ENCODE measurements around the gene FAM222A.

FAM222A gene

GRCh38 chr12:109770861-109771670 is 57.4 kb downstream of the FAM222A start:
- Mint-ChIP-seq H3K27me3 (peaks cover 4% of the 10 kb centered on the region), H3K27ac (no peak overlapping the region), H3K9me3 (no peaks in the 10 kb centered on the region), H3K4me3 (no peak overlapping the region), H3K36me3 (ENCODE audit: low read depth) (no peaks in the 10 kb centered on the region), H3K4me1 (ENCODE audit: low read depth) (no peaks in the 10 kb centered on the region)

- no peaks in the 10 kb centered on the region for H3K36me3 Mint-ChIP-seq (ENCODE audit: low read depth)
- H3K4me3 Mint-ChIP-seq: peak overlapping the region; percentile 61
- H3K27me3 Mint-ChIP-seq: peaks cover 4% of the 10 kb centered on the region
- no peaks in the 10 kb centered on the region for H3K4me1 Mint-ChIP-seq (ENCODE audit: low read depth)
- no peaks in the 10 kb centered on the region for H3K9me3 Mint-ChIP-seq
- H3K27ac Mint-ChIP-seq: no peak overlapping the region
Measured at GRCh38 chr12:109771746-109772621, 58.4 kb downstream of the FAM222A start.

GRCh38 chr12:109772622-109773321 is 59.1 kb downstream of the FAM222A start:
- Mint-ChIP-seq H3K4me3 (peak overlapping the region; percentile 61), H3K36me3 (ENCODE audit: low read depth) (no peaks in the 10 kb centered on the region), H3K27ac (no peak overlapping the region), H3K9me3 (no peaks in the 10 kb centered on the region), H3K27me3 (peaks cover 4% of the 10 kb centered on the region), H3K4me1 (ENCODE audit: low read depth) (peaks cover 3% of the 10 kb centered on the region)

GRCh38 chr12:109773384-109774011 is 59.9 kb downstream of the FAM222A start:
- no peaks in the 10 kb centered on the region for H3K36me3 Mint-ChIP-seq (ENCODE audit: low read depth)
- peak overlapping the region; percentile 61 for H3K4me3 Mint-ChIP-seq

GRCh38 chr12:109775172-109775881 is 61.7 kb downstream of the FAM222A start:
- Mint-ChIP-seq H3K9me3 (peaks cover 4% of the 10 kb centered on the region), H3K4me3 (no peak overlapping the region), H3K27me3 (peaks cover 4% of the 10 kb centered on the region), H3K27ac (no peak overlapping the region), H3K36me3 (ENCODE audit: low read depth) (no peaks in the 10 kb centered on the region), H3K4me1 (ENCODE audit: low read depth) (peaks cover 3% of the 10 kb centered on the region)

More at GRCh38 chr12:109773384-109774011, 59.9 kb downstream of the FAM222A start:
- H3K4me1 Mint-ChIP-seq (ENCODE audit: low read depth): peaks cover 3% of the 10 kb centered on the region
- H3K27me3 Mint-ChIP-seq: peaks cover 4% of the 10 kb centered on the region
- no peaks in the 10 kb centered on the region for H3K9me3 Mint-ChIP-seq
- H3K27ac Mint-ChIP-seq: no peak overlapping the region

GRCh38 chr12:109776624-109777023 is 63.0 kb downstream of the FAM222A start:
- H3K27ac Mint-ChIP-seq: no peak overlapping the region
- H3K9me3 Mint-ChIP-seq: peaks cover 4% of the 10 kb centered on the region
- H3K27me3 Mint-ChIP-seq: peaks cover 4% of the 10 kb centered on the region
- H3K36me3 Mint-ChIP-seq (ENCODE audit: low read depth): no peaks in the 10 kb centered on the region
- H3K4me3 Mint-ChIP-seq: no peak overlapping the region
- H3K4me1 Mint-ChIP-seq (ENCODE audit: low read depth): peaks cover 3% of the 10 kb centered on the region

- peak overlapping the region; percentile 64 for H3K27ac Mint-ChIP-seq
- H3K9me3 Mint-ChIP-seq: peaks cover 4% of the 10 kb centered on the region
- peak overlapping the region; percentile 50 for H3K4me3 Mint-ChIP-seq
- no peaks in the 10 kb centered on the region for H3K36me3 Mint-ChIP-seq (ENCODE audit: low read depth)
- peaks cover 4% of the 10 kb centered on the region for H3K27me3 Mint-ChIP-seq
- peaks cover 3% of the 10 kb centered on the region for H3K4me1 Mint-ChIP-seq (ENCODE audit: low read depth)
Measured at GRCh38 chr12:109777544-109777943, 63.9 kb downstream of the FAM222A start.

GRCh38 chr12:109778684-109779083 is 65.1 kb downstream of the FAM222A start:
- Mint-ChIP-seq H3K4me1 (ENCODE audit: low read depth) (peaks cover 3% of the 10 kb centered on the region), H3K9me3 (peaks cover 4% of the 10 kb centered on the region), H3K27ac (no peak overlapping the region), H3K4me3 (no peak overlapping the region), H3K36me3 (ENCODE audit: low read depth) (no peaks in the 10 kb centered on the region), H3K27me3 (peaks cover 4% of the 10 kb centered on the region)

GRCh38 chr12:109779382-109779781 is 65.8 kb downstream of the FAM222A start:
- H3K4me3 Mint-ChIP-seq: no peak overlapping the region
- H3K27me3 Mint-ChIP-seq: no peaks in the 10 kb centered on the region
- no peak overlapping the region for H3K27ac Mint-ChIP-seq
- H3K36me3 Mint-ChIP-seq (ENCODE audit: low read depth): no peaks in the 10 kb centered on the region
- H3K4me1 Mint-ChIP-seq (ENCODE audit: low read depth): peaks cover 3% of the 10 kb centered on the region
- peaks cover 4% of the 10 kb centered on the region for H3K9me3 Mint-ChIP-seq

GRCh38 chr12:109781668-109782325 is 68.2 kb downstream of the FAM222A start:
- Mint-ChIP-seq H3K4me3 (no peak overlapping the region), H3K27ac (no peak overlapping the region)

GRCh38 chr12:109782326-109782703 is 68.7 kb downstream of the FAM222A start:
- no peak overlapping the region for H3K27ac Mint-ChIP-seq
- H3K36me3 Mint-ChIP-seq (ENCODE audit: low read depth): no peaks in the 10 kb centered on the region
- H3K27me3 Mint-ChIP-seq: no peaks in the 10 kb centered on the region
- H3K4me1 Mint-ChIP-seq (ENCODE audit: low read depth): peaks cover 3% of the 10 kb centered on the region
- no peak overlapping the region for H3K4me3 Mint-ChIP-seq
- H3K9me3 Mint-ChIP-seq: peaks cover 4% of the 10 kb centered on the region

More at GRCh38 chr12:109781668-109782325, 68.2 kb downstream of the FAM222A start:
- Mint-ChIP-seq H3K36me3 (ENCODE audit: low read depth) (no peaks in the 10 kb centered on the region), H3K4me1 (ENCODE audit: low read depth) (peaks cover 3% of the 10 kb centered on the region), H3K27me3 (no peaks in the 10 kb centered on the region), H3K9me3 (peaks cover 4% of the 10 kb centered on the region)

GRCh38 chr12:109783135-109783964 is 69.7 kb downstream of the FAM222A start:
- no peak overlapping the region for H3K4me3 Mint-ChIP-seq
- no peaks in the 10 kb centered on the region for H3K27me3 Mint-ChIP-seq
- H3K36me3 Mint-ChIP-seq (ENCODE audit: low read depth): no peaks in the 10 kb centered on the region
- H3K9me3 Mint-ChIP-seq: peaks cover 4% of the 10 kb centered on the region
- no peaks in the 10 kb centered on the region for H3K4me1 Mint-ChIP-seq (ENCODE audit: low read depth)
- H3K27ac Mint-ChIP-seq: no peak overlapping the region

- Mint-ChIP-seq H3K4me1 (ENCODE audit: low read depth) (no peaks in the 10 kb centered on the region), H3K27ac (no peak overlapping the region), H3K27me3 (no peaks in the 10 kb centered on the region), H3K4me3 (no peak overlapping the region), H3K9me3 (peaks cover 4% of the 10 kb centered on the region), H3K36me3 (ENCODE audit: low read depth) (no peaks in the 10 kb centered on the region)
Measured at GRCh38 chr12:109783965-109784244, 70.3 kb downstream of the FAM222A start.

Measured in stimulated activated naive CD8-positive, alpha-beta T cell treated with anti-CD3 and anti-CD28 coated beads, Interleukin-15, Interleukin-2, amounts not matched to agents 100 ng/mL and 50 ng/mL, for 24 hours (primary cell).